DOHH2 (cell line): Measurements from ENCODE around the gene GGT1.
"Not testable (repeated sequence)": the region's sequence is repeated elsewhere in the genome, so short reads cannot be mapped to it uniquely, and the experiment has no call there.

Experiments used
- CTCF ChIP-seq: fragments of 200-600 bp; sonication (generic); IDR thresholded peaks from one replicate; pipeline ENCODE4 v1.5.1; 2014; ENCODE audit warnings: antibody characterized with exemption, mild to moderate bottlenecking, low read depth, low read length; ENCODE audit not compliant: poor library complexity, severe bottlenecking
- EZH2phosphoT487 ChIP-seq: fragments of 200-600 bp; sonication (generic); IDR thresholded peaks from 2 replicates; pipeline ENCODE4 v1.6.1; 2017; ENCODE audit warnings: borderline replicate concordance, mild to moderate bottlenecking, antibody characterized with exemption, low read length, moderate library complexity, mixed read lengths

DNA sequence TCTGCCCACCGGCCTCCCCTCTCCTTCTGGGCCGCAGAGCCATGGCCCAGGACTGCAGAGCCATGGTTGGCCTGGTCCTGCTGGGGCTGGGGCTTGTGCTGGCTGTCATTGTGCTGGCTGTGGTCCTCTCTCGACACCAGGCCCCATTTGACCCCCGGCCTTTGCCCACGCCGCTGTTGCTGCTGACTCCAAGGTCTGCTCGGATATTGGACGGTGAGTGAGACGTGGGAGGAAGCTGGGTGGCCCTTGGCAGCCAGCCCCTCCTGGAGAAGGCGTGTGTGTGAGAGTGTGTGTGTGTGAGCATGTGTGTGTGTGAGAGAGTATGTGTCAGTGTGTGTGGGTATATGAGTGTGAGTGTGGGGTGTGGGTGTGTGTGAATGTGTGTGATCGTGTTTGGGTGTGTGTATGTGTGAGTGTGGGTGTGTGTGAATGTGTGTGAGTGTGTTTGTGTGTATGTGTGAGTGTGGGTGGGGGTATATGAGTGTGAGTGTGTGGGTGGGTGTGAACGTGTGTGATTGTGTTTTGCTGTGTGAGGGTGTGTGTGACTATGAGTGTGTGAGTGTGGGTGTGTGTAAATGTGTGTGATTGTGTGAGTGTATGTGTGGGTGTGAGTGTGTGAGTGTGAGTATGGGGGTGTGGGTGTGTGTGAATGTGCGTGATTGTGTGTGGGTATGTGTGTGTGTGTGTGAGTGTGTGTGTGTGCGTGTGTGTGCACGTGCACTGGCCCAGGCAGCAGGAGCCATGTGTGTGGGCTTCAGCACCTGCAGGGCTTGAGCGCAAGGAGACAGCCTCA lies 30.4 kb downstream of the GGT1 start:
- TF ChIP-seq CTCF, EZH2phosphoT487: not testable (repeated sequence)
